ENCODE results near the gene ILRUN.

Gene ILRUN

GRCh38 chr6:34673064-34673463 is 23.5 kb downstream of the ILRUN start:
- TF ChIP-seq SIN3A (IDR thresholded peaks at IDR 0.05; ENCODE audit: borderline replicate concordance, insufficient read depth, low read length) = no peak
- no peak for TF ChIP-seq REST (IDR thresholded peaks at IDR 0.05; ENCODE audit: insufficient read depth in 1 of 2, low read depth in 2 of 2, low read length in 2 of 2)
- TF ChIP-seq TAF1 (IDR thresholded peaks at IDR 0.05; ENCODE audit: borderline replicate concordance, insufficient read depth, low read length) = no peak
- TF ChIP-seq FOXP2 (optimal IDR thresholded peaks at IDR 0.05; ENCODE audit: borderline replicate concordance, extremely low read depth, extremely low read length, insufficient read depth) = no peak
- TF ChIP-seq POLR2AphosphoS5 (IDR thresholded peaks at IDR 0.05; ENCODE audit: low read depth, low read length) = no peak

GRCh38 chr6:34672657-34673043 is 23.9 kb downstream of the ILRUN start:
- TF ChIP-seq TAF1 (IDR thresholded peaks at IDR 0.05; ENCODE audit: borderline replicate concordance, insufficient read depth, low read length) (no peak), FOXP2 (optimal IDR thresholded peaks at IDR 0.05; ENCODE audit: borderline replicate concordance, extremely low read depth, extremely low read length, insufficient read depth) (no peak), REST (IDR thresholded peaks at IDR 0.05; ENCODE audit: insufficient read depth in 1 of 2, low read depth in 2 of 2, low read length in 2 of 2) (no peak)

- TF ChIP-seq SIN3A (IDR thresholded peaks at IDR 0.05; ENCODE audit: borderline replicate concordance, insufficient read depth, low read length) (no peak), POLR2AphosphoS5 (IDR thresholded peaks at IDR 0.05; ENCODE audit: low read depth, low read length) (no peak), FOXP2 (optimal IDR thresholded peaks at IDR 0.05; ENCODE audit: borderline replicate concordance, extremely low read depth, extremely low read length, insufficient read depth) (no peak)
These were observed 24.5 kb downstream of the ILRUN start for GRCh38 chr6:34671801-34672656.

- TF ChIP-seq FOXP2 (optimal IDR thresholded peaks at IDR 0.05; ENCODE audit: borderline replicate concordance, extremely low read depth, extremely low read length, insufficient read depth) = no peak
- TF ChIP-seq POLR2AphosphoS5 (IDR thresholded peaks at IDR 0.05; ENCODE audit: low read depth, low read length) = no peak
- no peak for TF ChIP-seq REST (IDR thresholded peaks at IDR 0.05; ENCODE audit: insufficient read depth in 1 of 2, low read depth in 2 of 2, low read length in 2 of 2)
- TF ChIP-seq TAF1 (IDR thresholded peaks at IDR 0.05; ENCODE audit: borderline replicate concordance, insufficient read depth, low read length) = no peak
- TF ChIP-seq SIN3A (IDR thresholded peaks at IDR 0.05; ENCODE audit: borderline replicate concordance, insufficient read depth, low read length) = no peak
These were observed 25.2 kb downstream of the ILRUN start for GRCh38 chr6:34671367-34671766.

GRCh38 chr6:34667481-34668238 is 28.9 kb downstream of the ILRUN start:
- TF ChIP-seq TAF1 (IDR thresholded peaks at IDR 0.05; ENCODE audit: borderline replicate concordance, insufficient read depth, low read length) = no peak
- TF ChIP-seq SIN3A (IDR thresholded peaks at IDR 0.05; ENCODE audit: borderline replicate concordance, insufficient read depth, low read length) = no peak
- no peak for TF ChIP-seq REST (IDR thresholded peaks at IDR 0.05; ENCODE audit: insufficient read depth in 1 of 2, low read depth in 2 of 2, low read length in 2 of 2)
- no peak for TF ChIP-seq FOXP2 (optimal IDR thresholded peaks at IDR 0.05; ENCODE audit: borderline replicate concordance, extremely low read depth, extremely low read length, insufficient read depth)
- no peak for TF ChIP-seq POLR2AphosphoS5 (IDR thresholded peaks at IDR 0.05; ENCODE audit: low read depth, low read length)
